Common myeloid progenitor, CD34-positive (primary cell): ENCODE measurements around the gene SMG5.

Experiments
- CTCF ChIA-PET: fragments of 350-600 bp; sonication (Branson Sonifier 250); formaldehyde crosslinking; loops from one replicate; lab custom pipeline; 2021; ENCODE audit warnings: antibody characterized with exemption; lab: Charles Lee
- POLR2A ChIA-PET: fragments of 350-600 bp; sonication (Branson Sonifier 250); formaldehyde crosslinking; loops from one replicate; lab custom pipeline; 2021; ENCODE audit warnings: antibody characterized with exemption; lab: Charles Lee
- DNase-seq, 3 donors: peaks; one replicate each; pipeline versions ENCODE4 v3.0.0 to v3.0.0-alpha.2; 2013
- H3K27ac ChIP-seq, 2 experiments: 1 replicate in 1 of 2; 2 replicates in 1 of 2; pipeline ENCODE4 v1.7.0; 2013; ENCODE audit warnings: inconsistent platforms in 2 of 2, low read length in 2 of 2, mild to moderate bottlenecking in 2 of 2, low read depth in 1 of 2, moderate library complexity in 1 of 2; ENCODE audit not compliant: severe bottlenecking in 2 of 2, insufficient read depth in 1 of 2, poor library complexity in 1 of 2
- H3K27me3 ChIP-seq, 5 experiments: replicated peaks in 2 of 5; 1 replicate in 3 of 5; 2 replicates in 2 of 5; pipeline versions ENCODE4 v1.6.1 to v1.7.0; 2013; ENCODE audit warnings: low read length in 4 of 5, mild to moderate bottlenecking in 2 of 5, moderate library complexity in 2 of 5, inconsistent platforms in 1 of 5; ENCODE audit not compliant: insufficient read depth in 5 of 5, control insufficient read depth in 4 of 5
- H3K36me3 ChIP-seq, 4 experiments: 1 replicate in 2 of 4; 2 replicates in 2 of 4; pipeline versions ENCODE4 v1.6.1 to v1.7.0; 2013; ENCODE audit warnings: low read length in 3 of 4, control low read depth in 1 of 4, mild to moderate bottlenecking in 1 of 4; ENCODE audit not compliant: control insufficient read depth in 4 of 4, insufficient read depth in 4 of 4
- H3K4me1 ChIP-seq, 4 experiments: 1 replicate in 3 of 4; 2 replicates in 1 of 4; pipeline versions ENCODE4 v1.6.1 to v1.7.1; 2013; ENCODE audit warnings: low read length in 3 of 4, mild to moderate bottlenecking in 3 of 4, control low read depth in 1 of 4, inconsistent platforms in 1 of 4, moderate library complexity in 1 of 4; ENCODE audit not compliant: control insufficient read depth in 4 of 4, insufficient read depth in 4 of 4; ENCODE audit errors: control extremely low read depth in 1 of 4
- H3K4me3 ChIP-seq, 7 experiments: 1 replicate in 4 of 7; 2 replicates in 3 of 7; pipeline versions ENCODE4 v1.5.1 to v1.7.0; 2013; ENCODE audit warnings: mild to moderate bottlenecking in 7 of 7, low read length in 6 of 7, moderate library complexity in 6 of 7, inconsistent platforms in 2 of 7, low read depth in 2 of 7, control low read depth in 1 of 7; ENCODE audit not compliant: insufficient read depth in 4 of 7, control insufficient read depth in 1 of 7; ENCODE audit errors: extremely low read depth in 1 of 7
- H3K9me3 ChIP-seq, 5 experiments: 1 replicate in 4 of 5; 2 replicates in 1 of 5; pipeline versions ENCODE4 v1.6.1 to v1.7.1; 2013; ENCODE audit warnings: low read length in 4 of 5, mild to moderate bottlenecking in 2 of 5, inconsistent platforms in 1 of 5, low read depth in 1 of 5, moderate library complexity in 1 of 5; ENCODE audit not compliant: control insufficient read depth in 4 of 5, insufficient read depth in 2 of 5; ENCODE audit errors: control extremely low read depth in 1 of 5
- WGBS: methylation state at CpG from one replicate; pipeline ENCODE4 v1.1.5; 2013; ENCODE audit not compliant: insufficient coverage; 5-methylcytosine and 5-hydroxymethylcytosine counted together

Gene SMG5

GRCh38 chr1:156232201-156232894 lies 50.3 kb downstream of the SMG5 start:
- peaks cover 0 to 13% (median 9%) of the 10 kb centered on the region in 4 experiments for H3K4me1 ChIP-seq
- H3K36me3 ChIP-seq = peaks cover 4 to 55% (median 42%) of the 10 kb centered on the region in 4 experiments
- H3K27ac ChIP-seq = no peak overlapping the region
- ChIA-PET POLR2A (no interaction called here), CTCF (interaction anchor here (0.6 to 16.8 kb wide), 5 partner anchors 9 to 140 kb away, joined by 3 to 399 read pairs (median 3); partner anchors contain the start of gene SEMA4A)
- 67% methylated on average over 10 of the region's 12 CpGs for WGBS
- no peaks in the 10 kb centered on the region for H3K9me3 ChIP-seq
- H3K27me3 ChIP-seq = no peaks in the 10 kb centered on the region
- peak; percentile 25 to 73 (median 63) for DNase-seq
- H3K4me3 ChIP-seq = no peak overlapping the region

- no peak for DNase-seq
- Histone ChIP-seq H3K27ac (no peak overlapping the region), H3K4me3 (no peak overlapping the region), H3K27me3 (no peaks in the 10 kb centered on the region), H3K36me3 (peaks cover 4 to 48% (median 32%) of the 10 kb centered on the region in 4 experiments), H3K4me1 (peaks cover 0 to 18% (median 12%) of the 10 kb centered on the region in 4 experiments), H3K9me3 (no peaks in the 10 kb centered on the region)
- ChIA-PET POLR2A (interaction anchor here (0.5 kb wide), 1 partner anchor 85 kb away, joined by 3 read pairs; no protein-coding TSS in a partner anchor), CTCF (interaction anchor here (0.6 to 16.8 kb wide), 8 partner anchors 20 to 135 kb away, joined by 3 to 399 read pairs (median 4); partner anchors contain the start of genes SEMA4A, SMG5 and TMEM79)
- WGBS = no CpG with 5 or more reads among the region's 1 CpG
Observed at GRCh38 chr1:156230473-156230837, 52.2 kb downstream of the SMG5 start.

GRCh38 chr1:156229809-156230472 lies 52.7 kb downstream of the SMG5 start:
- Histone ChIP-seq H3K4me3 (no peak overlapping the region), H3K27me3 (no peaks in the 10 kb centered on the region), H3K4me1 (peaks cover 0 to 18% (median 13%) of the 10 kb centered on the region in 4 experiments), H3K36me3 (peaks cover 4 to 47% (median 32%) of the 10 kb centered on the region in 4 experiments), H3K27ac (no peak overlapping the region), H3K9me3 (no peaks in the 10 kb centered on the region)
- ChIA-PET POLR2A (interaction anchor here (0.5 to 0.8 kb wide), 2 partner anchors 85 to 86 kb away, joined by 3 read pairs; no protein-coding TSS in a partner anchor), CTCF (interaction anchor here (1.1 to 16.8 kb wide), 9 partner anchors 22 to 140 kb away, joined by 3 to 399 read pairs (median 4); partner anchors contain the start of genes SEMA4A, SMG5 and TMEM79)
- no peak for DNase-seq
- whole genome bisulfite sequencing = 87% methylated on average over 10 of the region's 11 CpGs

- POLR2A ChIA-PET = no interaction called here
- no peaks in the 10 kb centered on the region for H3K9me3 ChIP-seq
- WGBS = 96% methylated on average over 4 of the region's 7 CpGs
Observed at GRCh38 chr1:156228501-156228900, 54.1 kb downstream of the SMG5 start.

GRCh38 chr1:156226782-156227181 lies 55.8 kb downstream of the SMG5 start:
- H3K4me3 ChIP-seq = no peak overlapping the region
- POLR2A ChIA-PET = interaction anchor here (1.0 kb wide), 1 partner anchor 14 kb away, joined by 4 read pairs; the partner anchor contains the start of gene PMF1
- H3K27ac ChIP-seq = no peak overlapping the region
- WGBS = 96% methylated on average over 3 of the region's 4 CpGs
- no peaks in the 10 kb centered on the region for H3K9me3 ChIP-seq
- peaks cover 7 to 57% (median 36%) of the 10 kb centered on the region in 4 experiments for H3K36me3 ChIP-seq
- DNase-seq = no peak
- peaks cover 0 to 22% (median 14%) of the 10 kb centered on the region in 4 experiments for H3K4me1 ChIP-seq
- no peaks in the 10 kb centered on the region for H3K27me3 ChIP-seq
- CTCF ChIA-PET = interaction anchor here (1.2 to 16.8 kb wide), 7 partner anchors 11 to 99 kb away, joined by 3 to 399 read pairs (median 11); partner anchors contain the start of genes PMF1 and SEMA4A

More at GRCh38 chr1:156228501-156228900, 54.1 kb downstream of the SMG5 start:
- Histone ChIP-seq H3K4me3 (no peak overlapping the region), H3K27ac (no peak overlapping the region), H3K27me3 (no peaks in the 10 kb centered on the region), H3K4me1 (peaks cover 0 to 18% (median 15%) of the 10 kb centered on the region in 4 experiments), H3K36me3 (peaks cover 4 to 44% (median 27%) of the 10 kb centered on the region in 4 experiments)
- CTCF ChIA-PET = interaction anchor here (1.3 to 16.8 kb wide), 4 partner anchors 30 to 92 kb away, joined by 3 to 399 read pairs (median 5); partner anchors contain the start of gene SEMA4A
- no peak for DNase-seq

GRCh38 chr1:156226116-156226538 lies 56.5 kb downstream of the SMG5 start:
- Histone ChIP-seq H3K4me3 (no peak overlapping the region), H3K27me3 (no peaks in the 10 kb centered on the region), H3K9me3 (no peaks in the 10 kb centered on the region), H3K4me1 (peaks cover 0 to 22% (median 12%) of the 10 kb centered on the region in 4 experiments), H3K36me3 (peaks cover 9 to 64% (median 40%) of the 10 kb centered on the region in 4 experiments), H3K27ac (no peak overlapping the region)
- no CpG with 5 or more reads among the region's 2 CpGs for WGBS
- ChIA-PET CTCF (interaction anchor here (0.8 to 16.8 kb wide), 12 partner anchors 7 to 287 kb away, joined by 3 to 399 read pairs (median 11); partner anchors contain the start of genes PMF1 and SEMA4A), POLR2A (interaction anchor here (1.1 kb wide), 1 partner anchor 80 kb away, joined by 4 read pairs; no protein-coding TSS in a partner anchor)
- DNase-seq = no peak
